ENCODE data around the gene CUEDC1. TPM values are rescaled to one million over a fixed set of nuclear protein-coding genes. Genes with fewer than 3 reads are reported as not detected.

The CUEDC1 gene
- total RNA-seq, 1 donor from 2014 or later: 36.9 TPM

- peak; percentile 53 for DNase-seq (ENCODE audit: low spot score)
Measured at GRCh38 chr17:57898487-57899311, 56.5 kb downstream of the CUEDC1 start.

DNA sequence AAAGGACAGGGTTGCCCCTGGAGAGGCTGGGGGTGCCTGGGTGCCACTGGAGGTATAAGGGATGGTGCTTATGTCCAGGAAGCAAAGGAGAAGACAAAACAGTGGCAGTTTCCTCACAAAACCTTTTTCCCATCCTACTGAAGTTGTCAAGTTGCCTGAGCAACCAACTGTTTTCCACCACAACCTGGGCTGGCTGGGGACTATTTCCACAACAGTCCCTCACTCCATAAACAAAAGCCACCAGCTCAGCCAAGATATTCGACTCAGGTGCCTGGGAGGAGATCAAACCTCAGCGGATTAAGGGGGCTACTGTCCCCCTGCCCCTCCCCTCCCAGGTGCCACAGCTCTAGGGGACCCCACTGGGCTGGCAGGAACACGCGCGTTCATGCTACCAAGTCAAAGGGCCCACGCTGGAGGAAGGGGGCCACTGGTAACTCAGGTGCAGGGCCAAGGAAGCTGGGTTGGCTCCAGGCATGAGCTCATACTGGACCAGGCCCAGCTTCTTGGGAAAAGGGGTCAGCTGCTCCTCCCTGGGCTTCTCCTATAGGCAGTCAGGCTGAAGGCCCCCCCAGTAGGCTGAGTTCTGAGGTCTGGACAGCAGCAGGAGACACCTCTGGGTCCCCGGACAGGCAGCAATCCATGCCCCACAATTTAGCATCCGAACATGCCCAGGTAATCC lies 59.7 kb downstream of the CUEDC1 start:
- no peak for DNase-seq (ENCODE audit: low spot score)

- no peak for DNase-seq (ENCODE audit: low spot score)
Measured at GRCh38 chr17:57894848-57895247, 60.4 kb downstream of the CUEDC1 start.

DNA sequence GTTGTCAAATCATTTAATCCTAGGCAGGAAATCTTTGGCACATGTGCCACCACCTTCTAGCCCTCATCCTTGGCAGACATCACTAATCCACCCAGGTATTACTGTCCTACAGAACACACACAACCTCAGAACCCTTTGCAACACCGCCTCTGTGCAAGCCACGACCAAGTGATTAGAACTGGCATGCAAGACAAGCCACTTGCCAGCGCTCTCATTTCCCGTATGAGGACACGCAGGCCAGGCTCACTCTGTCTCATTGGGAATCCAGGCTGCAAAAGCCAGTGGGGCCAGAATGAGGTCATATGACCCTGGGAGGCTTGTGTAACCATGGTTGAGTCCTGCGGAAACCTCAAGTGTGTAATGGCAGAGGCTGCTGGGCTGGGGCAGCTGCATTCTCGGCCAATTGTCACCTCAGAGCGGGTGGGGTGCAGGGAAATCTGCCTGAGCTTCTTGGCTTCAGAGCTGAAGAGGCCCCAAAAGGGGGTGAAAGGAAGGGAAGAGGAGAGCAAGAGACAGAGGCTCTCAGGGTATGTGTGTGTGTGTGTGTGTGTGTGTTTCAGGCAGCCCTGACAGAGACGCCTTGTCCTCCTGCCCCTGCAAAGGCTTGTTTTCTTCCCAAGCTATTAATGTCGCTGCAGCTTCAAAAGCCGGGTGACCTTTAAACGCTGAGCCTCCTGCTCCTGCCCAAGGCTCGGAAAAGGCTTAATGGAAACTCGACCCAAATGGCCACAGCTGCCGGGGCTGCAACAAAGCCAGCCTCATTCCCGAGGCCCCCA lies 62.2 kb downstream of the CUEDC1 start:
- DNase-seq (ENCODE audit: low spot score): peak; percentile 88

DNA sequence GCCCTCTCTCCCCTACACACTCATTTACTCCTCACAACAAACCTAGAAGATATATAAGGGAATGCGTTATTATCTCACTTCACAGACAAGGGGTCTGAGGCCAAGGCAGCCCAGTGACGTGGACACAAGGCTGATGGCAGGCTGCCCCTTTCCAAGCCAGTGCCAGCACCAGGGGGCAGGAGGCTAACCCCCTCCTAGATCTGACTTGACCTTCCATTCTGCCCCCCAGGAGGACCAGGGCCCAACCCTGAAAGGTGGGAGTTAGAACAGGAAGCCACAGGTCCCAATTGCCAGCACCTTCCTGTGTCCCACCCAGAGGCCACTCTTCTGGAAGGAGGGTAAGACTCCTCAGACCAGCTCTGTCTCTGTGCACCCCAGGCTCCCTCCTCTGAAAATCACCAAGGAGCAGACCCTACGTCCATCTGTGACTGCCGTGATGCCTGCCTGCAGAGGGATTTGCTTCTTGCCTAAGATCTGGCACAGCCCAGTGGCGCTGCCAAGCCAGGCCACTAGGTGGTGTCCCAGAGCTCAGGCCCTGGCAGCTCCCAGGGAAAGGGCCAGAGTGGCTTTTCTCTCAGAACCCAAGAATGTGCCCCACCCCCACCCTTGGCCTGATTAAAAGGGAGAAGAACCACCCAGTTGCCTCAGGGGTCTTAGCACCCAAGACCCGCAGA lies 62.9 kb downstream of the CUEDC1 start:
- DNase-seq (ENCODE audit: low spot score): peak; percentile 91

GRCh38 chr17:57890857-57891232 lies 64.4 kb downstream of the CUEDC1 start:
- no peak for DNase-seq (ENCODE audit: low spot score)

DNA sequence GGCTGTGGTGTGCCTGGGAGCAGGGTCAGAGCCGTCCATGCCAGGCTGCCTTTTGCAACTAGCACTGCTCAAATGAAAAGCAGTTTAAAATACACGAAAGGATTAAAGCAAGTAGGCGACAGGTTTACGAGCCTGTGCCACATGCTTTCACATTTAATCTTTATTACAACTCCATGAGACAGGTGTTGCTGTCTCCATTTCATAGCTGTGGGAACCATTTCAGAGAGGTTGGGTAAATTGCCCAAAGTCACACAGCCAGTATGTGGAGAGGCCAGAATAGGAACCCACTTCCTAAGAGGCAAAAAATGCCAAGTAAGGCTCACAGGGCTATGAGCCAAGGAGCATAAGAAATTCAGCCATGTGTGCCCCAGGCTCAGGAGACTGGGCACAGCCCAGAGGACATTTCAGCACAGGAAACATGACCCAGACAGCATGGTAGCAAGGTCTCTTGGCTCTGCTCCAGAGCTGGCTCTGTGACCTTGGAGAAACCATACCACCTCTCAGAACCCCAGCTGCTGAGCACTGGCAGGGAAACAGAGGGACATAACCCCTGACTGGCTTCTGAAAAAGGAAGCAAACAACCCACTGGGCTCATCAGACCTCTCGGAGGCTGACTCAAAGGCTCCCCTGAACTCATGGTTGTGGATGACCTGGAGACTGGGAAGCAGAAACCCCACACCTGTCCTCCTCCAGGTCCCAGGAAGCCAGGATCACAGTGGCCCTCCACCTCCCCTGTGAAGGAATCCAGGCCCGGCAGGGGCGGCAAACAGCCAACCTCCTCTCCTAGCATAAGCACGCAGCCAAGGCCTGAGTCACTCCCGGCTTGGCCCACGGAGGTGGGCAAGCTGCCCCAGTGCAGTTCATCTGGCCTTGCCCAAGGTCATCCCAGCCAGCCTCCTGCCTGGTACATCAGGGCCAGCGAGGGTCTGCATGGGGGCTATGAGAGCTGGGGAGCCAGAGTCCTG lies 65.0 kb downstream of the CUEDC1 start:
- peak; percentile 84 for DNase-seq (ENCODE audit: low spot score)

- no peak for DNase-seq (ENCODE audit: low spot score)
Measured at GRCh38 chr17:57889252-57889651, 66.0 kb downstream of the CUEDC1 start.

GRCh38 chr17:57888311-57889216 lies 66.6 kb downstream of the CUEDC1 start:
- DNase-seq (ENCODE audit: low spot score): no peak

DNA sequence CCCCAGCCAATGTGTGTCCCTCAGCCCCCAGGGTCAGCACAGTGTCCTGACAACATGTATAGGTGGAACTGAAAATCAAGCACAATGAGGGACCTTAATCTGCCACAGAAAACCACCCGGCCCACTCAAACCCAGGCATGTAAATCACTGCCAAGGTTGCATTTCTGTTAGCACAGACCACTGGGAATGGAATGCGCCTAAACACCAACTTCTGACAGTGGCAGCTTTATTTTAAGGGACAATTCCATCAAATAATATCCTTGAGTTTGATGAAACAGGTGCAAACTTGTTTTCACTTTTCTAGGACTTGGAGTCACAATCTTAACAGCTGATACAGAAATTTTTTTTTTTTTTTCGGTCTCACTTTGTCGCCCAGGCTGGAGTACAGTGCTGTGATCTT lies 68.1 kb downstream of the CUEDC1 start:
- no peak for DNase-seq (ENCODE audit: low spot score)

DNA sequence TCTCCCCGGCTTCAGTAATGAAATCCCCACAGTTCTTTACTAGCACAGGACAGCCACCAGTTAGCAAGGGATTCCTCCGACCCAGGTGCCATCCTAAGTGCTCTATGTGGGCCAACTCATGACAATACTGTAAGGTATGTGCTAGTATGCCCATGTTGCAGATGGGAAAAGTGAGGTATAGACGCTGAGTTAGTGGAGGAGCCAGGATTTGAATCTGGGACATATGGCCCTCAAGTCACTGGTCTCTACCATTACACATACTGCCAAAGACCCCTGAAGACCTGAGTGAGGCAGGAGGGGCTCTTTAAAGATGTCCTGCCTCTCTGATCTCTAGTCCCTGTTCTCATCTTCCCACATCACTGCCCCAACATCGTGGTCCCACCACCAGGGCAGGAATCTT lies 69.2 kb downstream of the CUEDC1 start:
- DNase-seq (ENCODE audit: low spot score): no peak

DNA sequence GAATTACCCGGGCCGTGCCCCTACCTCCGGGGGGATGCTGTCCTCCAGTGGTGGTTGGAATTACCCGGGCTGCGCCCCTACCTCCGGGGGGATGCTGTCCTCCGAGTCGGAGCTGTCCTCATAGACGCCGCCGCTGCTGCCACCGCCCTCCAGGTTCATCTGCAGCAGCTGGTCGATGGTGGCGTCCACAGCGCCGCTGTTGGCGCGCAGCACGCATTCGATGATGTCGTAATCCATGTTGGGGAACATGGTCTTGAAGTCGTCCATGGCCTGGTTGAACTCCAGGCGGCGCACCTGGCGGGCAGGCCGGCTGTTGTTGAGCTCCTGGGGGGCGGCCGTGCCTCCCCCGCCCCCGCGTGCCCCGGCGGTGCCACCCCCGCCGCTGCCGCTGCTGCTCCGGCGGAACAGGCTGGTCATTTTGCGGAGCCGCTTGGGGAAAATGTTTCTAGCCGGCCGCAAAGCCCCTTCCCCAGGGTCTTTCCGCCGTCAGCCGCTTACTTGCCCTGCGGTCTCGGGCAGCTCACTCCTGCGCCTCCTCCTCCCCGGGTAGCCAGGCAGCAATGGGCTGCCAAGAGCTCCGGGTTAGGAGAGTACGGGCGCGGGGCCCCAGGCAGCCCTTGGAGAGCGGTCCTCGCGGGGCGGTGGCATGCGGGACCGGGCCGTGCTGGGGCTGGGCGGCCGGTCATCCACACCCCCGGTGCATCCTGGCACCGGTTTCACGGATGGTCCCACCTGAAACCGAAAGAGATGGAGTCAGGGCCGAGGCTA lies 69.9 kb downstream of the CUEDC1 start:
- no peak for DNase-seq (ENCODE audit: low spot score)

- no peak for DNase-seq (ENCODE audit: low spot score)
Measured at GRCh38 chr17:57881783-57882351, 73.3 kb downstream of the CUEDC1 start.

DNA sequence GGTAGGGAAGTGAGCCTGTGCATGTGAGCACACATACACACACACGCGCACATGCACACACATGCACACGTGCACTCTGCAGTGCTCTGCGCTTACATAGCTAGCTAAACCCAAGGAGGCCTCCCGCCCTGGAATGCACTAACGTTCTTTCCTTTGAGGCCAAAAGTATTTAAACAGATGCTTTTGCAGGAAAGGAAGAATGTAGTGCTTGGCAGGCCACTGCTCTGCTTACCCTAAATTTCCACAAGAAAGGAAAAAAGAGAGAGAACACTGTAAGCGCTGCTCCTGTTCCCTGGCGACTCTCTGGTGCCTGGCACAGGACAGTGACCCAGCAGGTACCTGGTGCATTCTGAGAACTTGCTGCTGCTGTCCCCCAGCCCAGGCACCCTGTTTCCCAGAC lies 74.1 kb downstream of the CUEDC1 start:
- DNase-seq (ENCODE audit: low spot score): peak; percentile 58

DNA sequence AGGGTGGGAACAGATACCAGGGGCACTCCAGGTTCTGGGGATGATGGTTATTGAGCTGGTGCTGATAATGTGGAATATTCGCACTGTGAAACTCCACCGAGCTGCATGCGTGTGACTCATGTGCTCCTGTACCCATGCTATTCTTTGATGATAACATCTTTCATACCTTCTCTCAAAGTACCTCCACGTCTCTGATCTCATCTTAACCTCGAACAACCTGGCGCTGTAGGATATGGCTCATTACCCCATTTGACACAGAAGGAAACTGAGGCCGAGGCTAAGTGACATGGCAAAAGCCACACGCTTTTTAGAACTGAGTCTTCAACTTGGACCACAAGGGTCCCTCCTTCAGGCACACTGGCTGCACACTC lies 75.1 kb downstream of the CUEDC1 start:
- no peak for DNase-seq (ENCODE audit: low spot score)

DNA sequence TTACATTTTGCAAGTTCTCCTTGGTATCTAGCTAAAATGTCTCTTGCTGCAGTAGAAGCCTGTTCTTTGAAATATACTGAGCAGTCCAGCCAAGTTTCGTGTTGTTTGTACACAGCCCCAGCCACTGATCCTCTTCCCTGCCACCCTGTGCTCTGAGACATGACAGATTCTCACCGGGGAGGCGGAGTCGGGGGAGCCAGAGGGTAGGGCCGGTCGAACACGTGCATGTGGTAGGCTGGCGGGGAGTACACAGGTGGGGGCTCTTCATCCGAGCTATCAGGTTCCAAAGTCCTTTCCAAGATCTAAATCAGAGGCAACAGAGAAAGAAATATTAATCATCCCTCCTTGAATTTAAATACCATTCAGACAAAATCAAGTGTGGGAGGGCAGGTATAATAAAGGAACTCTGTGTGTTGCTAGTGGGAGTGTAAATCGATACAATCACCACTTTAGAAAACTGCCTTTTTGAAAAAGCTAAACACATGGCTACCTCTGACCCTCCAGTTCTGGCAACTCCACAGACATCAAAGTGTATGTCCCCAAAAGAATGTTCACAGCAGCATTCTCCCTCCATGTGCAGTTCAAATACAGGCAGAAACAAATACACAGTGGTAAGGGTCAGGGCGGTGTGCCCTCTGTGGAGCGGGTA lies 75.7 kb downstream of the CUEDC1 start:
- peak; percentile 70 for DNase-seq (ENCODE audit: low spot score)

DNA sequence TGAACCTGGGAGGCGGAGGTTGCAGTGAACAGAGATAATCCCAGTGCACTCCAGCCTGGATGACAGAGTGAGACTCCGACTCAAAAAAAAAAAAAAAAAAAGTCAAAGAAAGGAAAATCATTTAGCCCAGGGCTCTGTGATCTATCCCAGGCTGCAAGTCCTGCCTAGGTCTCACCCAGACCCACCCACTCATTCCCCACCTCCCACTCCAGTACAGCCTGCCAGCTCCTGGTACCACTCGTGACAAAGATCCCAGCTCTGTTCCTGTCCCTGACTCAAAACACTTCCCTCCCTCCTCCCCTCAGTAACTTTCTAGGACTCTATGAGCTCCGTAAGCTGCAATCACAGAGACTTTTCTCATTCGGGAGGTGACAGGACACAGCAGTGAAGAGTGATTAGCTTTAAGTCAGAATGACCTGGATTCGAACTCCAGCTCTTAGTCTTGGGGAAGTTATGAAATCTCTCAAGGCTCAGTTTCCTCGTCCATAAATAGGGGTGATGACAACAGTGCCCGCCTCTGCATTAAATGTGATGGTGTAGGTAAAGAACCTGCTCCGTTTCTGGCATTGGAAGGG lies 77.3 kb downstream of the CUEDC1 start:
- DNase-seq (ENCODE audit: low spot score): no peak

- DNase-seq (ENCODE audit: low spot score): no peak
Measured at GRCh38 chr17:57876866-57877237, 78.4 kb downstream of the CUEDC1 start.

Measured in mucosa of gallbladder (tissue), 1 donor.